Stimulated activated effector memory CD8-positive, alpha-beta T cell treated with anti-CD3 and anti-CD28 coated beads, Interleukin-12 subunit alpha, Interleukin-12 subunit beta, amount 100 ng/mL, for 72 hours (primary cell): ENCODE results near the gene PLEKHO2.
A peak's percentile ranks its signal among the peaks of the same experiment; 100 is the strongest.

Experiments
- ATAC-seq: fragments of 150-1000 bp; cut with Tn5 transposase; 2 replicates; pipeline ENCODE4 v1.10.0; 2021
- DNase-seq, 2 donors: peaks; one replicate each; pipeline ENCODE4 v3.0.0; 2021 to 2022; ENCODE audit warnings: low spot score in 2 of 2
- H3K27ac Mint-ChIP-seq: one replicate; pipeline ENCODE4 v1.8.0; 2022; ENCODE audit warnings: mild to moderate bottlenecking, mixed read lengths
- H3K36me3 Mint-ChIP-seq: one replicate; pipeline ENCODE4 v1.8.0; 2022; ENCODE audit warnings: mild to moderate bottlenecking, mixed read lengths
- H3K4me1 Mint-ChIP-seq: one replicate; pipeline ENCODE4 v1.8.0; 2022; ENCODE audit warnings: mixed read lengths
- H3K4me3 Mint-ChIP-seq: one replicate; pipeline ENCODE4 v1.8.0; 2022; ENCODE audit warnings: mild to moderate bottlenecking, mixed read lengths
- H3K9me3 Mint-ChIP-seq: one replicate; pipeline ENCODE4 v1.8.0; 2022; ENCODE audit warnings: mixed read lengths

The PLEKHO2 gene

DNA sequence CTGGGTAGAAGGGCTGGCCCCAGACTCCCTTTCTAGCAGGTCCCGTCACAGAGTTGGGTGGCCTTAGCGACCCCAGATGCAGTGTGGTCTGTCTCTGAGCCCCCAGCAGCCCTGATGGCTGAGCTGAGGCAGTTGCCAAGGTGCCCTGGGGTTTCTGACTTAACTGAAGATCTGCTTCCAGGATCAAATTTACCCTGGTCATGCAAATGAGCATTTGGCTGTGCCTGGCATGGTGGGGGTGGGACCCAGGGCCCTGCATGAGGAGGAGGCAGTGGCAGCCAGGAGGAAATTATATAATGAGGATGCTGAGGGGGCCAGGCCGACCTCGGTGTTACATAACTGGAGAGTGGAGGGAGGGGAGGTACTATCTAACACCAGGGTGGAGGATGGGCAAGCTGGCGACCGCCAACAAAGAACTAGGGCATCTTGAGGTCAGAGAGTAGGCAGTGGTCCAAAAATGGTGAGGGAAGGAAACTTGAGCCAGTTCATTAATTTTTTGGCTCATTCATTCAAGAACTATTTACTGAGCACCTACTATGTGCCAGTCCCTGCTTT lies 16.4 kb downstream of the PLEKHO2 start:
- ATAC-seq (no peak), DNase-seq (no peak)
- H3K4me1 Mint-ChIP-seq: peaks cover 68% of the 10 kb centered on the region
- no peaks in the 10 kb centered on the region for H3K9me3 Mint-ChIP-seq
- peaks cover 98% of the 10 kb centered on the region for H3K36me3 Mint-ChIP-seq
- H3K4me3 Mint-ChIP-seq: peak overlapping the region; percentile 37
- peak overlapping the region; percentile 93 for H3K27ac Mint-ChIP-seq

DNA sequence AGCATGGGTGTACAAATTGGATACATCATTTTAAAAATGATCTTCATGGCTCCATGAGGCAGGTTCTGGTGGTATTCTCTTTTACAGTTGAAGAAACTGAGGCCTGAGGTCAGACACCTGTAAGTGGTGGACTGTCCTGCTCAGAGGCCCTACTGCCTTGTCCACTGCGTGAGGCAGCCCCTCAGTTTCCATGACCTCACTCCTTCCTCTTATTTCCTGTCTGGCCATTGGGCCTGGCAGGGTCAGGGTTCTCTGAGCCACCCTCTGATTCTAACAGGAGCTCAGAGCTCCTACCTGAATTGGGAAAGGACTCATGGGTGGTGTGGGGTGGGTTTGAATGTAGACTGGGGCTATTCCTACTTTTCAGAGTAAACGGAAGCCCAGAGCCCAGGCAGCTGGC lies 17.5 kb downstream of the PLEKHO2 start:
- DNase-seq (no peak), ATAC-seq (no peak)
- no peaks in the 10 kb centered on the region for H3K9me3 Mint-ChIP-seq
- peak overlapping the region; percentile 93 for H3K27ac Mint-ChIP-seq
- peaks cover 68% of the 10 kb centered on the region for H3K4me1 Mint-ChIP-seq
- no peak overlapping the region for H3K4me3 Mint-ChIP-seq
- H3K36me3 Mint-ChIP-seq: peaks cover 93% of the 10 kb centered on the region

DNA sequence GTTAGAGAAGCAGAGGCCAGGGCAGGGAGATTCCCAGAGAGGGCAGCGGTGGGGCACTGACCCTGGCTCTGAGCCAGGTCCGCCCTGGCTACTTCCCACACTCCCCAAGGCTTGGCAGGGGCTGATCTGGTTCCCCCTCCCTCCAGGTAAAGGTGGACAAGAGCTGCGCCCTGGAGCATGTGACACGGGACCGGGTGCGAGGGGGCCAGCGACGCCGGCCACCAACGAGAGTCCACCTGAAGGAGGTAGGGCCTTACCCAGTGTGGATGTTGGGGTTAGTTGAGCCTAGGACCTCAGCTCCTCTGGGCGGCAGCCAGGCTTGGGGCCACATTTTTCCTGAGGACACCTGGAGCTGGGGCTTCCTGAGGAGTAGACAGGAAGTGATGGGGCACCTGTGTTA lies 19.6 kb downstream of the PLEKHO2 start:
- peak overlapping the region; percentile 93 for H3K27ac Mint-ChIP-seq
- H3K4me1 Mint-ChIP-seq: peaks cover 52% of the 10 kb centered on the region
- no peak overlapping the region for H3K4me3 Mint-ChIP-seq
- no peaks in the 10 kb centered on the region for H3K9me3 Mint-ChIP-seq
- no peak for ATAC-seq
- no peak for DNase-seq
- H3K36me3 Mint-ChIP-seq: peaks cover 92% of the 10 kb centered on the region

DNA sequence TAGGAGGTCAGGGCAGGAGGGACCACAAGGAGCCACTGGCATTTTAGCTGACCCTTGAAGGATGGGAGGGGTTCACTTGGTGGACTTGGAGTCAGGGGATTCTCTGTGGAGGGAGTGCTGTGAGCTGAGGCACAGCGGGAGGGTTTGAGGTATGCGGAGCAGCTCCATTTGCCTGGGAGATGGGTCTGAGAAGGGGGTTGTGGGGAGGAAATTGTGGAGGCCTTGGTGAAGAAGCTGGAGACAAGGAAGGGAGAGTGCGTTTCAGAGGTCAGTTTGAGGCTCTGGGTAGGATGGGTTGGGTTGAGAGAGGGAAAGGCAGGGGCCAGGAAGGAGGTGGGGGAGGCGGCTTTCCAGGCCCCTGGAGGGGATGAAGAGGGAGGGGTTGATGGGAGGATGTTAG lies 20.2 kb downstream of the PLEKHO2 start:
- no peaks in the 10 kb centered on the region for H3K9me3 Mint-ChIP-seq
- H3K4me3 Mint-ChIP-seq: no peak overlapping the region
- H3K36me3 Mint-ChIP-seq: peaks cover 92% of the 10 kb centered on the region
- H3K27ac Mint-ChIP-seq: peak overlapping the region; percentile 79
- ATAC-seq: no peak
- no peak for DNase-seq
- peaks cover 50% of the 10 kb centered on the region for H3K4me1 Mint-ChIP-seq

DNA sequence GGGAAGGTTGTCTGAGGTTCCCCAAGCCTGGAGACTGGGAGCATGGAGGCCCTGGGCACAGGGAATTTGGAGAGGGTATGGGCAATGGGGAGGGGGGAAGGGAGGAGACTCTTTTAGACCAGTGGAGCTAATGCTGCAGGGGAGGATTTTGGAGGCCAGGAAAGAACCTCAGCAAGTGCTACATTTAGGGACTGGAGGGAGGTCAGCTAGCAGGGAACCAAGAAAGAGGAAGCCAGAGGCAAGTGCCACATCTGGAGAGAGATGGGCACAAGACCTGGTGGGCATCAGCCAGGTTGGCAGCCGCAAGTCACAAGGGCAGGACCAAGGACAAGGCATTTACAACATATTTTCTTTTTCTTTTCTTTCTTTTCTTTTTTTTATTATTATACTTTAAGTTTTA lies 20.7 kb downstream of the PLEKHO2 start:
- no peak overlapping the region for H3K4me3 Mint-ChIP-seq
- no peaks in the 10 kb centered on the region for H3K9me3 Mint-ChIP-seq
- DNase-seq: no peak
- peak overlapping the region; percentile 79 for H3K27ac Mint-ChIP-seq
- H3K4me1 Mint-ChIP-seq: peaks cover 48% of the 10 kb centered on the region
- no peak for ATAC-seq
- peaks cover 93% of the 10 kb centered on the region for H3K36me3 Mint-ChIP-seq

DNA sequence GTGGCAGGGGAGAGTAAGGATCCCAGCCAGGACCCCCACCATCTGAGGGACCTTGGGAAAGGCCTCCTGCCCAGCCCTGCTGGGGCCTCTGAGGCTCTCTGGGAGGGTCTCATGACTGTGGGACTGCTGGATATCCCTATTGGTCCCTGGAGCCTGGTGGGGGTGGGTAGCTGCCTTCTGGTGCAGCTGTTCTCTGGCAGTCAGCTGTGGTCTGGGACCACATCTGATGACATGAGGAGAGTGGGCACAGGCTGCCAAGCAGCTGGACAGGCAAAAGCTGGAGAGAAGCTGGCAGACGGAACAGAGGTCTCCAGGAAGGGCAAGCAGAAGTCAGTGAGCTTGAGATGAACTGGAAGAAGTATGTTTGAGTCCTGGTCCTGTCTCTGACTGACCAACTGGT lies 22.4 kb downstream of the PLEKHO2 start:
- no peak for ATAC-seq
- Mint-ChIP-seq H3K4me3 (no peak overlapping the region), H3K36me3 (peaks cover 84% of the 10 kb centered on the region), H3K4me1 (peaks cover 32% of the 10 kb centered on the region), H3K9me3 (no peaks in the 10 kb centered on the region), H3K27ac (peak overlapping the region; percentile 85)
- DNase-seq: no peak

DNA sequence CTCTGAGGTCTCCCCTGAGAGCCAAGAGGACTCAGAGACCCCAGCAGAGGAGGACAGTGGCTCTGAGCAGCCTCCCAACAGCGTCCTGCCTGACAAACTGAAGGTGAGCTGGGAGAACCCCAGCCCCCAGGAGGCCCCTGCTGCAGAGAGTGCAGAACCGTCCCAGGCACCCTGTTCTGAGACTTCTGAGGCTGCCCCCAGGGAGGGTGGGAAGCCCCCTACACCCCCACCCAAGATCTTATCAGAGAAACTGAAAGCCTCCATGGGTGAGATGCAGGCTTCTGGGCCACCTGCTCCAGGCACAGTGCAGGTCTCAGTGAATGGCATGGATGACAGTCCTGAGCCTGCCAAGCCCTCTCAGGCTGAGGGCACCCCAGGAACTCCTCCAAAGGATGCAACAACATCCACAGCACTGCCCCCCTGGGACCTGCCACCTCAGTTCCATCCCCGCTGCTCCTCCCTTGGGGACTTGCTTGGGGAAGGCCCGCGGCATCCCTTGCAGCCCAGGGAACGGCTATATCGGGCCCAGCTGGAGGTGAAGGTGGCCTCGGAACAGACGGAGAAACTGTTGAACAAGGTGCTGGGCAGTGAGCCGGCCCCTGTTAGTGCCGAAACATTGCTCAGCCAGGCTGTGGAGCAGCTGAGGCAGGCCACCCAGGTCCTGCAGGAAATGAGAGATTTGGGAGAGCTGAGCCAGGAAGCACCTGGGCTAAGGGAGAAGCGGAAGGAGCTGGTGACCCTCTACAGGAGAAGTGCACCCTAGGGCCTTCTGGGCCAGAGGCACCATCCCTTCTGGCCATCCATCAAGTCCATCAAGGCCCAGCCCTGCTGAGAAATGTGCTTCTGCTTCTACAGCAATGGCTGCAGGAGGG lies 23.6 kb downstream of the PLEKHO2 start:
- Mint-ChIP-seq H3K27ac (peak overlapping the region; percentile 85), H3K9me3 (no peaks in the 10 kb centered on the region), H3K4me3 (no peak overlapping the region), H3K4me1 (peaks cover 36% of the 10 kb centered on the region), H3K36me3 (peaks cover 75% of the 10 kb centered on the region)
- DNase-seq (no peak), ATAC-seq (peak; percentile 38)

DNA sequence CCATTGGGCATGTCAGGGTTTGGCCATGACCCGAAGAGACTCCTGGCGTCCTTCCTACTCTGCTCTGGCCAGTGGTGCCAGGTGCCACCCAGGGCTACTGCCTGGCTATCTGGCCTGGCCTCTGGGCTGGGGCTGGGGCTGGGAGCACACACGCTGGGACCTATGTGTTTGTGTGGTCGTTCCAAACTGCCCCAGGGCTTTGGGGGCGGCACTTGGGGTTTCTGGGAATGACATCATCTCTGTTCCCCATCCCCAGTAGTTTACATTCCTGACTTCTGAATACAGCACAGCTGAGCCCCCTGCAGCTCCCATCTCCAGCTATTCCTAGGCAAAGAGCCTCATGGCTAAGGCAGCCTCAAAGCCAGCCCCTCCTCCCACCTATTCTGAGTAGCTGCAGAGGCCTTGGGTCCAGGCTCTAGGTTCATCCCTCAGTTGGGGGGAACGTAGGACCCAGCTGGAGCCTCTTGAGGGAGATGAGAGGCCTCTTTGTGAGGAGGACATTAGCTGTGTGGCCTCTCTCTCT lies 24.3 kb downstream of the PLEKHO2 start:
- peak overlapping the region; percentile 80 for H3K27ac Mint-ChIP-seq
- H3K4me1 Mint-ChIP-seq: peaks cover 34% of the 10 kb centered on the region
- H3K4me3 Mint-ChIP-seq: no peak overlapping the region
- no peak for DNase-seq
- ATAC-seq: no peak
- H3K9me3 Mint-ChIP-seq: no peaks in the 10 kb centered on the region
- H3K36me3 Mint-ChIP-seq: peaks cover 68% of the 10 kb centered on the region

DNA sequence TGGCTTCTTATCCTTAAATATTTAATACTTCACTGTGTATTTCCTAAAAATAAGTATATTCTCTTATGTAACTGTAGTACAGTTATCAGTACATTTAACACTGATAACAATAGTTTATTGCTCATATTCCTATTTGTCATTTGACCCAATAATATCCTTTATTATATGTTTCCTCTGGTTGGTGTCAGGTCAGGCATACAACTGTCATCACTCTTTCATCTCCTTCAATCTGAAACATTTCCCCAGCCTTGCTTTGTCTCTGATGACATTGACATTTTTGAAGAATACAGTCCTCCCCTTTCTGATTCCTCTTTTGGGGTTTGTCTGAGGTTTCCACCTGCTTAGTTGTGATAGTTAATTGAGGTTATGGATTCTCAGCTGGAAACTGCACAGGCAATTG lies 27.8 kb downstream of the PLEKHO2 start:
- H3K36me3 Mint-ChIP-seq: peaks cover 39% of the 10 kb centered on the region
- no peak overlapping the region for H3K4me3 Mint-ChIP-seq
- no peak for DNase-seq
- H3K9me3 Mint-ChIP-seq: no peaks in the 10 kb centered on the region
- peaks cover 30% of the 10 kb centered on the region for H3K4me1 Mint-ChIP-seq
- ATAC-seq: no peak
- H3K27ac Mint-ChIP-seq: peak overlapping the region; percentile 59

DNA sequence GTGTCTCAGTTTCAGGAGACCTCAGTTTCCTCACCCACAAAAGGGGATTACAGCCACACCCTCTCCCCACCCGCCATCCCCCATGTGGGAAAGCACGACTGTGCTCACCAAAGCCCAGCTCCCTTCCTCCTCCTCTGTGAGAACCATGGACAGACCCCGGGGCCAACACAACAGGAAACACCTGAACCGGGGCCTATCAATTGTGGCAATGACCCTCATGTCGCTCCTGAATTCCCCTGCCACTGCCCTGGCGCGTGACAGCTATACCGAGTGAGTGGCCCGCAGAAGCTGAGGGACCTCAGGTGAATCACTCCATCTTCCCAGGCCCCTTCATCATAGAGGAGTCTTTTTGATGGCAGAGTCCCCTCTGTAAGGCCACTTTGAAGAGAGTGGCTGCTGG lies 28.6 kb downstream of the PLEKHO2 start:
- peaks cover 31% of the 10 kb centered on the region for H3K36me3 Mint-ChIP-seq
- H3K9me3 Mint-ChIP-seq: no peaks in the 10 kb centered on the region
- H3K27ac Mint-ChIP-seq: peak overlapping the region; percentile 59
- no peak overlapping the region for H3K4me3 Mint-ChIP-seq
- ATAC-seq (no peak), DNase-seq (no peak)
- peaks cover 37% of the 10 kb centered on the region for H3K4me1 Mint-ChIP-seq

DNA sequence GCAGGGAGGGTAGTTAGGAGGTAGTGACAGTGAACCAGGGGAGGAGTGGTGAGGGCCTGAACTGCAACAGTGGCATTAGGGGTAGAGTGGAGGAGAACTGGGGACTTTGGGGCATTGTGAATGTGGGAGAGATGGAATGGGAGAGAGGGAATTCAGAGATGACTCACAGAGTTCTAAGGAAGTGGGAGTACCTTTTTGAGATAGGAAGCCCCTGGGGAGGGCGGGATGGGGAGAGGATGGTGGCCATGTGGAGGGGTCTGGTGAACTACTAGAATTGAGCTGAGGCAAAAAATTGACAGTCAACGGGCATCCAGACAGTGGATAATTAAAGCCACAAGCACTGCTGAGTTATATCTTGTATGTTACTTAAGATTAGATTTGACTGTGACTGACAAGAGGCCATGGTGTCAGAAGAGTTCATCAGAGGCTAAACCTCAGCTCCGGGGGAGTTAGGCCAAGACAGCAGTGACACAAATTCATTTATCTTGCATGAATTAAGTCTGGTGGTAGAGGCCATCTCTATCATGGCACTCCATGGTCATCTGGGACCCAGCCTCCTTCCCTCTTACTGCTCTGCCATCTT lies 34.0 kb downstream of the PLEKHO2 start:
- Mint-ChIP-seq H3K9me3 (no peaks in the 10 kb centered on the region), H3K27ac (peak overlapping the region; percentile 47), H3K36me3 (no peaks in the 10 kb centered on the region), H3K4me3 (no peak overlapping the region), H3K4me1 (peaks cover 48% of the 10 kb centered on the region)
- no peak for DNase-seq
- peak; percentile 82 for ATAC-seq

DNA sequence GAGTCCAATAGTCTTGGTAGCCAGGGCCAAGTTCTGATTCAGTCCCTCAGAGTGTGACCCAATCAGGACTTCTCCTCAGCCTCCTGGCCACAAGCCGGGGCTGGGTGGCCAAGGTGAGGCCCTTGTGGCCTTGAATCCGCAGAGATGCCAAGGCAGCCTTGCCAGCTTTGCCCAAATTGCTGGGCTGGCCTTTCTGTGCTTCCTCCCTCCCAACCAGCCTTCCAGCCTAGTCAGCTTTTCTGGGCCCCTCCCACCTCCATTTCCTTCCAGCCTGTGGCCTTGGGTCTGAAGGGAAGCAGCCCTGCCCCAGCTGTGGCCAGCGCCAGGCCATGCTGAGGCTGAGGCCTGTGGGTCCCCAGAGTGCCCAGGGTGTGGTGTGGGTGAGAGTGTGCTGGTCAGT lies 35.7 kb downstream of the PLEKHO2 start:
- peak overlapping the region; percentile 78 for H3K27ac Mint-ChIP-seq
- no peaks in the 10 kb centered on the region for H3K9me3 Mint-ChIP-seq
- no peaks in the 10 kb centered on the region for H3K36me3 Mint-ChIP-seq
- no peak for DNase-seq
- H3K4me1 Mint-ChIP-seq: peaks cover 55% of the 10 kb centered on the region
- H3K4me3 Mint-ChIP-seq: no peak overlapping the region
- no peak for ATAC-seq

DNA sequence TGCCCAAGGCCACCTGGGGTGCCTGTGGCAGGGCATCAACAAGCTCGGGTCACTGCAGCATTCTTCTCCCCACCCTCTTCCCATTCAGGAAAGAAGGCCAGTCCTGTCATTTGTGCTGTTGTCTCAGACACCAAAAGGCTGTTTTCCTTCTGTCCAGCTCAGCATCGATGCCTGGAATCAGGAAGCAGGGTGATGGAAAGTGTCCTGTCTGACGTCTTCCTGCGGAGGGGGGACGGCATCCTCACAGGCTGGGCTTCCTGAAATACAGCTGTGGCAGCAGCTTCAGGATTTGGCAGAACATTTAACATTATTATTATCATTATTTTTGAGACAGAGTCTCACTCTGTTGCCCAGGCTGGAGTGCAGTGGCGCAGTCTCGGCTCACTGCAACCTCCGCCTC lies 37.0 kb downstream of the PLEKHO2 start:
- H3K4me3 Mint-ChIP-seq: no peak overlapping the region
- no peaks in the 10 kb centered on the region for H3K9me3 Mint-ChIP-seq
- H3K27ac Mint-ChIP-seq: peak overlapping the region; percentile 78
- H3K36me3 Mint-ChIP-seq: peaks cover under 1% of the 10 kb centered on the region
- ATAC-seq (no peak), DNase-seq (no peak)
- H3K4me1 Mint-ChIP-seq: peaks cover 59% of the 10 kb centered on the region

DNA sequence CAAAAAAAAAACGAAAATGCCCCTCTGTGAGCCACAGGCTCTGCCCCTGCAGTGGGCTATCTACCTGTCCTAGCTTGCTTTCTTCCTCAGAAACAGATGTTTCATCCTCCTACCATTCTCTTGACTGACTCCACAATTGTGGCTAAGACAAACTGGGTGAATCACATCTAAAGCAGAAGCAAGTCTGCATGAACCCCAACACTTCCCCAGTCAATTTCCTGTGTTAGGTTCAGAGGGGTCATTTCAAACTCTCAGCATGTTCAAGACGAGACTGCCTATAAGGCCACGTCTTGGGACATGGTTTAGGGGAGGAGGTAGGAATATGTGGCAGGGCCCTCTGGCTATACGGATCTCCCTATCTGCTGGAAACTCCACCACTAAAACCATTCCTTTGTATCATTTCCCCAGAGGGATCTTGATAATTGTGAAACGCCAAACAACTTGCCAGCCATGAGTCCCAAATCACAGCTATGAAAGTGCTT lies 41.4 kb downstream of the PLEKHO2 start:
- ATAC-seq (peak; percentile 89), DNase-seq (peak; percentile 26 to 75)
- Mint-ChIP-seq H3K4me3 (peak overlapping the region; percentile 75), H3K27ac (peak overlapping the region; percentile 95), H3K4me1 (peaks cover 32% of the 10 kb centered on the region), H3K9me3 (no peaks in the 10 kb centered on the region), H3K36me3 (peaks cover 9% of the 10 kb centered on the region)

DNA sequence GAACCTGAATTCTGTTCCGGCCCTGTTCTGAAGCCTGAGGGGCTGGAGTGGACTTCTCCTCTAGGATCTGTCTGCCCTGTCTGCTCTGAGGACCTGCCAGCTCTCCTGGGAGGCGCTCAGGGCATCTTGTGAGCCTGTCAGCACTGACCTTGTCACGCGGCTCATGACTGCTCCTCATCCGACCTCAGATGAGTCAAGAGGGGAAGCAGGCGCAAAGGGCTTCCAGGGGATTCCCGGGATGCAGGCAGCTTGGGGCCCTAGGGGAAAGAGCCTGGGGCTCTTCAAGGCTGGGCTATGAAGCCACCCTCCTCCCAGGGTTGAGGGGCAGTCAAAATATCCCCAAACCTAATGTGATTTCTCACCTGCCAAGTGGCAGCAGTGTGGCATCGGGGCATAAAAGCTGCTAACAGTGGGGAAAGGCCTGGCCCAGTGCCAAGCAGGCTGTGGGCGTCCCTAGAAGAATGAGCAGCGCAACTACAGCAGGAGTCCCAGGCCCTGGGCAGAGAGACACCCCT lies 42.3 kb downstream of the PLEKHO2 start:
- Mint-ChIP-seq H3K36me3 (peaks cover 9% of the 10 kb centered on the region), H3K4me3 (peak overlapping the region; percentile 75), H3K4me1 (peaks cover 28% of the 10 kb centered on the region), H3K9me3 (no peaks in the 10 kb centered on the region), H3K27ac (peak overlapping the region; percentile 95)
- peak; percentile 81 to 85 for DNase-seq
- peak; percentile 87 for ATAC-seq
